ENCODE data around the gene ZNF160. TPM values are rescaled to one million over a fixed set of nuclear protein-coding genes. Genes with fewer than 3 reads are reported as not detected.

The ZNF160 gene
- total and polyA plus RNA-seq, 2 experiments from 2014 or later = 23.5 to 52.5 TPM

GRCh38 chr19:53112286-53112685 is 9.1 kb upstream of the ZNF160 start:
- H3K4me2 ChIP-seq = no peak overlapping the region
- no peak for DNase-seq (ENCODE audit: low spot score)
- no peaks in the 10 kb centered on the region for H4K20me1 ChIP-seq (ENCODE audit: insufficient read depth, poor library complexity, severe bottlenecking)
- no peaks in the 10 kb centered on the region for H3K27me3 ChIP-seq
- H3K79me2 ChIP-seq = no peaks in the 10 kb centered on the region
- 96% methylated on average over 2 of the region's 2 CpGs for WGBS (ENCODE audit: low lambda C conversion rate, missing lambda C conversion rate)
- H3K9me3 ChIP-seq (ENCODE audit: low read depth) = peaks cover 6% of the 10 kb centered on the region
- no peaks in the 10 kb centered on the region for H3K9me2 ChIP-seq (replicated peaks; ENCODE audit: insufficient read depth)
- no peak overlapping the region for H3K27ac ChIP-seq
- H3K4me3 ChIP-seq = no peak overlapping the region
- no peaks in the 10 kb centered on the region for H3K36me3 ChIP-seq (replicated peaks; ENCODE audit: insufficient read depth, low read depth)
- TF ChIP-seq EZH2phosphoT487 (IDR thresholded peaks at IDR 0.05; ENCODE audit: low read depth, severe bottlenecking, unreplicated experiment) = no peak
- TF ChIP-seq CTCF (IDR thresholded peaks at IDR 0.05; ENCODE audit: poor library complexity) = no peak
- no peak for TF ChIP-seq EZH2 (IDR thresholded peaks at IDR 0.05; ENCODE audit: borderline replicate concordance)
- H3K4me1 ChIP-seq (ENCODE audit: insufficient read depth) = no peaks in the 10 kb centered on the region
- H2AFZ ChIP-seq = no peak overlapping the region

GRCh38 chr19:53109527-53109926 is 6.3 kb upstream of the ZNF160 start:
- Histone ChIP-seq H3K9me2 (replicated peaks; ENCODE audit: insufficient read depth) (no peaks in the 10 kb centered on the region), H3K79me2 (no peaks in the 10 kb centered on the region), H3K4me2 (no peak overlapping the region), H3K4me3 (no peak overlapping the region), H3K9me3 (ENCODE audit: low read depth) (no peaks in the 10 kb centered on the region), H3K27me3 (no peaks in the 10 kb centered on the region), H2AFZ (no peak overlapping the region), H3K4me1 (ENCODE audit: insufficient read depth) (no peaks in the 10 kb centered on the region), H3K36me3 (replicated peaks; ENCODE audit: insufficient read depth, low read depth) (no peaks in the 10 kb centered on the region), H4K20me1 (ENCODE audit: insufficient read depth, poor library complexity, severe bottlenecking) (no peaks in the 10 kb centered on the region), H3K27ac (no peak overlapping the region)
- TF ChIP-seq CTCF (IDR thresholded peaks at IDR 0.05; ENCODE audit: poor library complexity) (no peak), EZH2phosphoT487 (IDR thresholded peaks at IDR 0.05; ENCODE audit: low read depth, severe bottlenecking, unreplicated experiment) (no peak), EZH2 (IDR thresholded peaks at IDR 0.05; ENCODE audit: borderline replicate concordance) (no peak)
- no peak for DNase-seq (ENCODE audit: low spot score)
- 97% methylated on average over 5 of the region's 5 CpGs for WGBS (ENCODE audit: low lambda C conversion rate, missing lambda C conversion rate)

GRCh38 chr19:53102756-53103233 is 427 bp downstream of the ZNF160 start:
- peak overlapping the region; percentile 85 for H3K4me3 ChIP-seq
- peaks cover 51% of the 10 kb centered on the region for H3K79me2 ChIP-seq
- H4K20me1 ChIP-seq (ENCODE audit: insufficient read depth, poor library complexity, severe bottlenecking) = no peaks in the 10 kb centered on the region
- TF ChIP-seq EZH2 (IDR thresholded peaks at IDR 0.05; ENCODE audit: borderline replicate concordance) (no peak), CTCF (IDR thresholded peaks at IDR 0.05; ENCODE audit: poor library complexity) (no peak), EZH2phosphoT487 (IDR thresholded peaks at IDR 0.05; ENCODE audit: low read depth, severe bottlenecking, unreplicated experiment) (no peak)
- no peaks in the 10 kb centered on the region for H3K36me3 ChIP-seq (replicated peaks; ENCODE audit: insufficient read depth, low read depth)
- peak; percentile 65 for DNase-seq (ENCODE audit: low spot score)
- peak overlapping the region; percentile 75 for H2AFZ ChIP-seq
- no peaks in the 10 kb centered on the region for H3K9me2 ChIP-seq (replicated peaks; ENCODE audit: insufficient read depth)
- whole genome bisulfite sequencing (ENCODE audit: low lambda C conversion rate, missing lambda C conversion rate) = 1% methylated on average over 27 of the region's 33 CpGs
- H3K4me1 ChIP-seq (ENCODE audit: insufficient read depth) = peaks cover 20% of the 10 kb centered on the region
- no peaks in the 10 kb centered on the region for H3K9me3 ChIP-seq (ENCODE audit: low read depth)
- H3K27ac ChIP-seq = peak overlapping the region; percentile 99
- H3K27me3 ChIP-seq = no peaks in the 10 kb centered on the region
- H3K4me2 ChIP-seq = peak overlapping the region; percentile 87
